GM21717 (cell line): Measurements from ENCODE around the gene ACER1.
A peak's percentile ranks its signal among the peaks of the same experiment; 100 is the strongest.
"Not testable (repeated sequence)": the region's sequence is repeated elsewhere in the genome, so short reads cannot be mapped to it uniquely, and the experiment has no call there.

ENCODE experiments used
- ATAC-seq: cut with Tn5 transposase; IDR thresholded peaks from one replicate; pipeline ENCODE4 v1.9.1; 2021; ENCODE audit warnings: mild to moderate bottlenecking, moderate library complexity; ENCODE audit not compliant: unreplicated experiment

The ACER1 gene

GRCh38 chr19:6333439-6333838 lies at the start of gene ACER1:
TSS of gene ACER1 (minus strand) at chr19:6333612. CDS start at chr19:6333551, 61 bp downstream.
- no peak for ATAC-seq

- ATAC-seq = no peak
Observed at GRCh38 chr19:6383188-6383587, 49.8 kb upstream of the ACER1 start.

GRCh38 chr19:6381030-6381750 lies 47.8 kb upstream of the ACER1 start:
- no peak for ATAC-seq

GRCh38 chr19:6379744-6380143 lies 46.3 kb upstream of the ACER1 start:
- ATAC-seq = no peak

GRCh38 chr19:6378486-6378885 lies 45.1 kb upstream of the ACER1 start:
- ATAC-seq = no peak

- no peak for ATAC-seq
Observed at GRCh38 chr19:6378041-6378440, 44.6 kb upstream of the ACER1 start.

- no peak for ATAC-seq
Observed at GRCh38 chr19:6376512-6377190, 43.2 kb upstream of the ACER1 start.

GRCh38 chr19:6375411-6376010 lies 42.1 kb upstream of the ACER1 start, which contains the start of gene PSPN:
TSS of gene PSPN (minus strand) at chr19:6375933. CDS start at chr19:6375849, 84 bp downstream.
- no peak for ATAC-seq

- ATAC-seq = no peak
Observed at GRCh38 chr19:6374711-6375410, 41.4 kb upstream of the ACER1 start.

- no peak for ATAC-seq
Observed at GRCh38 chr19:6374161-6374709, 40.8 kb upstream of the ACER1 start.

- ATAC-seq = no peak
Observed at GRCh38 chr19:6373813-6374108, 40.3 kb upstream of the ACER1 start.

GRCh38 chr19:6373096-6373812 lies 39.8 kb upstream of the ACER1 start:
- peak; percentile 40 for ATAC-seq

GRCh38 chr19:6372594-6373095 lies 39.2 kb upstream of the ACER1 start, which contains the start of gene ALKBH7:
TSS of gene ALKBH7 (plus strand) at chr19:6372794. CDS start at chr19:6372821, 27 bp downstream.
- peak; percentile 57 for ATAC-seq

GRCh38 chr19:6364353-6364752 lies 30.9 kb upstream of the ACER1 start:
- ATAC-seq = no peak

- no peak for ATAC-seq
Observed at GRCh38 chr19:6362351-6362801, 29.0 kb upstream of the ACER1 start.

- no peak for ATAC-seq
Observed at GRCh38 chr19:6362027-6362350, 28.6 kb upstream of the ACER1 start.

GRCh38 chr19:6360857-6361216 lies 27.4 kb upstream of the ACER1 start:
- ATAC-seq = not testable (repeated sequence)

GRCh38 chr19:6360445-6360844 lies 27.0 kb upstream of the ACER1 start:
- not testable (repeated sequence) for ATAC-seq

GRCh38 chr19:6359568-6360341 lies 26.3 kb upstream of the ACER1 start:
- ATAC-seq = no peak

- no peak for ATAC-seq
Observed at GRCh38 chr19:6358003-6358402, 24.6 kb upstream of the ACER1 start.
